Measurements from ENCODE around the gene HCN3.
A peak's percentile ranks its signal among the peaks of the same experiment; 100 is the strongest.
"Not testable (repeated sequence)": the region's sequence is repeated elsewhere in the genome, so short reads cannot be mapped to it uniquely, and the experiment has no call there.

Gene HCN3

DNA sequence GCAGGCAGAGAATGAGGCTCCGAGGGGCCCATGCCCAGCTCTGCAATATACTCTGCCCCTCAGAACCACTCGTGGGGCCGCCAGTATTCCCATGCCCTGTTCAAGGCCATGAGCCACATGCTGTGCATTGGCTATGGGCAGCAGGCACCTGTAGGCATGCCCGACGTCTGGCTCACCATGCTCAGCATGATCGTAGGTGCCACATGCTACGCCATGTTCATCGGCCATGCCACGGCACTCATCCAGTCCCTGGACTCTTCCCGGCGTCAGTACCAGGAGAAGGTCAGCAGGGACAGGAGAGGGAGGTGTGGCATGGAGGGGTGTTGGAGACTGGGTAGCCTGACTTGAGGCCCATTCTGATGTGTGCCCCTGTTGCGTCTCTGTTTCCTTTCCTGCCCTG is 7.2 kb downstream of the HCN3 start:
- DNase-seq (ENCODE audit: low read depth): no peak

DNA sequence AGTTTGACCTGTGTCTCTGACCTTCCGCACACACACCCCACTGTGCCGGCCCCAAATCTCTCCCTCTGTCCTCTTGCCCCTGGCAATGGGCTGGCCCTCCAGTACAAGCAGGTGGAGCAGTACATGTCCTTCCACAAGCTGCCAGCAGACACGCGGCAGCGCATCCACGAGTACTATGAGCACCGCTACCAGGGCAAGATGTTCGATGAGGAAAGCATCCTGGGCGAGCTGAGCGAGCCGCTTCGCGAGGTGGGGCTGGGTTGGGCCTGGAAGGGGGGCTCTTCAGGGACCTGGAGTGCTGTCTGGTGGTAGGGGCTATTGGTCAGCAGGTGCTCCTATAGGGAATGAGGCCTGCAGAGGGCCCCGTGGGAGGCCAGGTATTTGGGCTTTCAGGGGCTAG is 7.8 kb downstream of the HCN3 start:
- DNase-seq (ENCODE audit: low read depth): no peak

GRCh38 chr1:155285631-155286044 is 8.4 kb downstream of the HCN3 start:
- DNase-seq (ENCODE audit: low read depth): no peak

GRCh38 chr1:155286544-155286943 is 9.3 kb downstream of the HCN3 start:
- no peak for DNase-seq (ENCODE audit: low read depth)

DNA sequence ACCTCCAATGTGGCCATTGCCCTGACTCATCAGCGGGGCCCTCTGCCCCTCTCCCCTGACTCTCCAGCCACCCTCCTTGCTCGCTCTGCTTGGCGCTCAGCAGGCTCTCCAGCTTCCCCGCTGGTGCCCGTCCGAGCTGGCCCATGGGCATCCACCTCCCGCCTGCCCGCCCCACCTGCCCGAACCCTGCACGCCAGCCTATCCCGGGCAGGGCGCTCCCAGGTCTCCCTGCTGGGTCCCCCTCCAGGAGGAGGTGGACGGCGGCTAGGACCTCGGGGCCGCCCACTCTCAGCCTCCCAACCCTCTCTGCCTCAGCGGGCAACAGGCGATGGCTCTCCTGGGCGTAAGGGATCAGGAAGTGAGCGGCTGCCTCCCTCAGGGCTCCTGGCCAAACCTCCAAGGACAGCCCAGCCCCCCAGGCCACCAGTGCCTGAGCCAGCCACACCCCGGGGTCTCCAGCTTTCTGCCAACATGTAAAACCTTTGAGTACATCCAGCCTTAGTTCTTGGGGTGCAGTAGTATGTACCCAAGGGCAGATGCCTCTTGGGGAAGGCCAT is 10.8 kb downstream of the HCN3 start:
- DNase-seq (ENCODE audit: low read depth): no peak

DNA sequence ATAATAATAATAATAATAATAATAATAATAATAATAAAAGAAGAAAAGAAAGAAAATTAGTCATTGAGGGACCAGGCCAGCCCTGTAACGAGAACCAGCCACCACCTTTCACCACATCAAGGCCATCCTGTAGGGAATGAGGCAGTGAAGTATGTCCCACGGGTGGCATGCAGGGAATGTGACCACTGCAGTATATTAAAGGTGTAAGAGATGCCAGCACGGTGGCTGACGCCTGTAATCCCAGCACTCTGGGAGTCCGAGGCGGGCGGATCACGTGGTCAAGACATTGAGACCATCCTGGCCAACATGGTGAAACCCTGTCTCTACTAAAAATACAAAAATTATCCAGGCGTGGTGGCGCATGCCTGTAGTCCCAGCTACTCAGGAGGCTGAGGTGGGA is 13.7 kb downstream of the HCN3 start:
- not testable (repeated sequence) for DNase-seq (ENCODE audit: low read depth)

- DNase-seq (ENCODE audit: low read depth): no peak
Observed at GRCh38 chr1:155293086-155293749, 16.0 kb downstream of the HCN3 start.

DNA sequence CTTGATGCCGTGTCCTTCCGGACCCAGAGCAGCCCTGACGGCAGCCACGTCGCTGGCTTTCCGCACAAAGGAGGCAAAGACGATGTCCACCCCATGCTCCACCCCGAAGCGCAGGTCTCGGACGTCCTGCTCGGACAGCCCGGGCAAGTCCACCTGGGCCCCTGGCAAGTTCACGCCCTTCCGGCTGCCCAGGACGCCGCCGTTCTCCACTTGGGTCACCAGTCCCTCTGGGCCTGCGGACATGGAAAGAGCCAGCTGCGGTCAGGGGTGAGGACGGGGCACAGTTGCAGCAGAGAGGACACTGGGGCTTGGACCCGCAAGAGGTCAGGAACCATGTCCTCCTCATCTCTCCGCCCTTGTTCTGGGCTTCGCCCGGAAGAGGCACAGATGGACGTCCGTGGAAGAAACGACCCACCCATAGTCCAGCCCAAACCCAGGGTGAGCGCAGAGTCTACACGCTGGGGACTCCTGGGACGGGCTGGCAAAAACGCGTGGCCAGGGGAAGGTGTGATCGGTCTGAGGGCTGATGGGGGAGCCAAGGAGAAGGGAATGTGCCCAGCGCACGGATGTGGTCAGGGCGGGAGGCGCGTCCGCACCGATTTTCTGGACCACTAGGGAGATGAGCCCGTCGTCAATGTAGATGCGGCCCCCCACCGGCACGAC is 17.4 kb downstream of the HCN3 start:
- no peak for DNase-seq (ENCODE audit: low read depth)

GRCh38 chr1:155295183-155295941 is 18.1 kb downstream of the HCN3 start:
- no peak for DNase-seq (ENCODE audit: low read depth)

DNA sequence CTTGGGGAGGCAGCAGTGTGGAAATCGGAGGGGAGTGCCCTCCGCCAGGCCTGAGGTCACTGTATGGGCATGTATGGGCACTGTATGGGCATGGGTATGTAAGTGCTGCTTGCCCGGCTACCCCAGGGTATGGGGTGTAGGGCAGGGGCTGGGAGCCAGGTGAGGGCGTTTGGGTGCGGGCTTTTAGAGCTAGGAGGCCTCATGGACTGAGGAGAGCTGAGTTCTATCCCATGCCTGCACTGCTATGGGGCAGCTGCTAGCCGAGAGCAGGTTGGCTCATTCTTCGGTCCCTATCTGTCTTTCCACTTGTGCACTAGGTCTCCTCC is 18.6 kb downstream of the HCN3 start:
- DNase-seq (ENCODE audit: low read depth): no peak

- DNase-seq (ENCODE audit: low read depth): no peak
Observed at GRCh38 chr1:155296661-155297060, 19.4 kb downstream of the HCN3 start.

- no peak for DNase-seq (ENCODE audit: low read depth)
Observed at GRCh38 chr1:155297384-155297783, 20.1 kb downstream of the HCN3 start.

- no peak for DNase-seq (ENCODE audit: low read depth)
Observed at GRCh38 chr1:155300024-155300423, 22.8 kb downstream of the HCN3 start.

DNA sequence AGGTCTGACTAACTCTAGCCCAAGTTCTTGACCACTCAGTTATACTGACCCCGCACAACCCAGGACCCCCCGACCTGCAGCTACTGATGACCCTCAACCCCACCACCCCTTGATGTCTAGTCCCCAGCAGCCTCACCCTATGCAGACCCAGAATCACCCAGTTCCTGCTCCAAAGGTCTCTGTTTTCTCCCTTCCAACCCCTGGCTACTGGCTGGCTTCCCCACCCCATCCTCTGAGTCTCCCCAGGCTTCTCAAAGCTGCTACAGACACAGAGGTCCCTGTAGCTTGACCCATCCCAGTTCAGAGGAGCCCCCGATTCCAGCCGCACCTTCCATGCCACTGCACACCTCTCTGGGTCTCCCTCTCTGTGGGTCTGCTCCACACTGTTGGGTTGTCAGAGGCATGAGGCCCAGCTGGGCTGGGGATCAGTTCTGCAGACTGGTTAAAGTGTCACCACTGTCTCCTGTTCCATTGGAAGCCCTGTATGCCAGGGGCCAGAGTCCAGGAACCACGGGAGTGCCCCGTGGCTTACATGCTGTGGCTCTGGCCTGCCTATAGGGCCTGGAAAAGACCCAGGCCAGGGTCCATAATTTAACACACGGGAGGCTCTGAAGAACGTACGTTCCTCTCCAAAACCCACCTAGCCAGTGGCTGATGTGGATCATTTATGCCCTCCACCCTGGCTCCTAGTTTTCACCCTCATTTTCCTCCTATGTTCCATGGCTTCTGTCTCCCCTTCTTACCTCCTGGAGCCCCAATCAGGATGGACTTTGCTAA is 23.5 kb downstream of the HCN3 start:
- DNase-seq (ENCODE audit: low read depth): no peak

- no peak for DNase-seq (ENCODE audit: low read depth)
Observed at GRCh38 chr1:155301342-155301841, 24.1 kb downstream of the HCN3 start, which contains the start of gene PKLR. Gene PKLR (minus strand): TSS chr1:155301438. CDS start chr1:155301395, 43 bp downstream.

DNA sequence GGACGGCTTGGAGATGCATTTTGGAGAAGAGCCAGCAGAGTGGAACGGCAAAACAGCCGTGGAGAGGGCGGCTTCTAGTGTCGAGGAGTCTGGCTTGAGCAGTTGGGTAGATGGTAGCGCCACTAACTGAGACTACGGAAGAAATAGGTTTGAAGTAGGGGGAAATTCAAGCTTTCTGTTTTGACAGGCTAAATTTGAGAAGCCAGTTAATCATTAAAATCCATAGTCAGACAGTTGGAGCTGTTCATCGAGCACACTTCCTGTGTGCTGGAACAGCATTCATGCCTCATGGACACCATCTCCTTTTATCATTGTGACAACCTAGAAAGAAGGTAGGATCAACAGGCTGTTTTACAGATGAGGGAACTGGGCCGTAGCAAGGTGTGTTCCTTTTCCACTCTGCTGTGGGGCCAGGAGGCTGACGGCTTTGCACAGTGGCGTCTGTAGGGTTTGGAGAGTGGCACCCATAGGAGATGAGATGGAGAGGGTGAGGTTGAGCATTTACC is 27.3 kb downstream of the HCN3 start:
- no peak for DNase-seq (ENCODE audit: low read depth)

GRCh38 chr1:155305881-155306391 is 28.7 kb downstream of the HCN3 start:
- no peak for DNase-seq (ENCODE audit: low read depth)

- DNase-seq (ENCODE audit: low read depth): no peak
Observed at GRCh38 chr1:155307247-155307740, 30.0 kb downstream of the HCN3 start.

- peak; percentile 91 for DNase-seq (ENCODE audit: low read depth)
Observed at GRCh38 chr1:155308493-155309422, 31.5 kb downstream of the HCN3 start, which contains the start of gene FDPS. Gene FDPS (plus strand): TSS chr1:155308866. CDS start chr1:155309790, 924 bp downstream.

- DNase-seq (ENCODE audit: low read depth): no peak
Observed at GRCh38 chr1:155309423-155310021, 32.3 kb downstream of the HCN3 start.

Data from stimulated activated CD8-positive, alpha-beta memory T cell treated with anti-CD3 and anti-CD28 coated beads, Interleukin-7, amount 100 ng/mL, for 24 hours (primary cell).